SK-N-SH (cell line): ENCODE measurements around the gene TMEM120B. TPM values are rescaled to one million over a fixed set of nuclear protein-coding genes. Genes with fewer than 3 reads are reported as not detected.
A peak's percentile ranks its signal among the peaks of the same experiment; 100 is the strongest.

Source experiments
- CTCF ChIA-PET: fragments of 300-600, 350-600 bp; formaldehyde crosslinking; extraction: SDS; loops from one replicate; lab custom pipeline; 2021; lab: Yijun Ruan, JAX
- POLR2A ChIA-PET: fragments of 350-600 bp; sonication (Branson Sonifier 250); formaldehyde crosslinking; extraction: SDS; loops from one replicate; lab custom pipeline; 2020; ENCODE audit warnings: antibody characterized with exemption, inconsistent platforms; lab: Yijun Ruan, JAX
- DNase-seq: peaks from one replicate; pipeline ENCODE4 v3.0.0; 2012
- H2AFZ ChIP-seq: fragments of 200-600 bp; sonication (generic); 2 replicates; pipeline ENCODE4 v1.8.1; 2016; ENCODE audit warnings: antibody characterized with exemption, mild to moderate bottlenecking, low read depth
- H3F3A ChIP-seq: fragments of 200-600 bp; sonication (generic); replicated peaks from 2 replicates; pipeline ENCODE3; 2016; ENCODE audit warnings: antibody characterized with exemption, mild to moderate bottlenecking; ENCODE audit not compliant: insufficient read depth
- H3K27ac ChIP-seq, 2 experiments: fragments of 200-500 bp in 1 of 2; fragments of 200-600 bp in 1 of 2; sonication (Bioruptor generic) in 1 of 2; sonication (generic), shearing (Covaris generic) in 1 of 2; 2 replicates each; pipeline versions ENCODE4 v1.5.1 to v1.6.1; 2014 to 2016; ENCODE audit warnings: low read depth in 2 of 2, inconsistent platforms in 1 of 2, low read length in 1 of 2, mild to moderate bottlenecking in 1 of 2, mixed read lengths in 1 of 2
- H3K27me3 ChIP-seq: fragments of 200-600 bp; sonication (generic), shearing (Covaris generic); 2 replicates; pipeline ENCODE4 v1.6.1; 2016; ENCODE audit warnings: mixed run types; ENCODE audit not compliant: insufficient read depth
- H3K36me3 ChIP-seq, 2 experiments: fragments of 200-500 bp in 1 of 2; fragments of 200-600 bp in 1 of 2; sonication (Bioruptor generic) in 1 of 2; sonication (generic) in 1 of 2; replicated peaks in 1 of 2; 2 replicates each; pipeline versions ENCODE3 to v1.5.1; 2014 to 2016; ENCODE audit warnings: low read length in 1 of 2, mild to moderate bottlenecking in 1 of 2; ENCODE audit not compliant: insufficient read depth in 2 of 2, control insufficient read depth in 1 of 2
- H3K4me1 ChIP-seq, 2 experiments: fragments of 200-500 bp in 1 of 2; fragments of 200-600 bp in 1 of 2; sonication (Bioruptor generic) in 1 of 2; sonication (generic), shearing (Covaris generic) in 1 of 2; 2 replicates each; pipeline versions ENCODE4 v1.5.1 to v1.6.1; 2014 to 2016; ENCODE audit warnings: low read depth in 1 of 2, low read length in 1 of 2, mixed run types in 1 of 2; ENCODE audit not compliant: insufficient read depth in 2 of 2, control insufficient read depth in 1 of 2
- H3K4me2 ChIP-seq: fragments of 200-600 bp; sonication (generic), shearing (Covaris generic); 2 replicates; pipeline ENCODE4 v1.6.1; 2017; ENCODE audit warnings: mixed run types
- H3K4me3 ChIP-seq, 2 experiments: fragments of 200-500 bp in 1 of 2; fragments of 200-600 bp in 1 of 2; sonication (Bioruptor generic) in 1 of 2; sonication (generic), shearing (Covaris generic) in 1 of 2; 2 replicates each; pipeline versions ENCODE4 v1.5.1 to v1.8.1; 2014 to 2016; ENCODE audit warnings: low read depth in 2 of 2, inconsistent platforms in 1 of 2, low read length in 1 of 2, mild to moderate bottlenecking in 1 of 2, mixed read lengths in 1 of 2, moderate library complexity in 1 of 2
- H3K79me2 ChIP-seq: fragments of 200-600 bp; sonication (generic); 2 replicates; pipeline ENCODE4 v1.8.1; 2017; ENCODE audit warnings: mild to moderate bottlenecking; ENCODE audit not compliant: insufficient read depth
- H3K9ac ChIP-seq: fragments of 200-600 bp; sonication (generic); 2 replicates; pipeline ENCODE4 v1.6.1; 2017; ENCODE audit warnings: mixed run types
- H3K9me2 ChIP-seq: fragments of 200-600 bp; sonication (generic); 2 replicates; pipeline ENCODE4 v1.6.1; 2017; ENCODE audit warnings: mixed run types
- H3K9me3 ChIP-seq: fragments of 200-600 bp; sonication (generic); 2 replicates; pipeline ENCODE4 v1.6.1; 2017; ENCODE audit warnings: mixed run types, mild to moderate bottlenecking, moderate library complexity
- H4K20me1 ChIP-seq: fragments of 200-600 bp; sonication (generic); 2 replicates; pipeline ENCODE4 v1.6.1; 2017; ENCODE audit warnings: mild to moderate bottlenecking, mixed run types; ENCODE audit not compliant: insufficient read depth
- CHD2 ChIP-seq: fragments of 150-350 bp; IDR thresholded peaks from 2 replicates; pipeline ENCODE4 v1.6.1; 2018; ENCODE audit warnings: low read length; ENCODE audit not compliant: partially characterized antibody
- EP300 ChIP-seq, 2 experiments: IDR thresholded peaks; 2 replicates each; pipeline versions ENCODE4 v1.4.0 to v1.6.1; 2012; ENCODE audit warnings: borderline replicate concordance in 1 of 2, low read depth in 1 of 2, low read length in 1 of 2
- EZH2phosphoT487 ChIP-seq: fragments of 200-600 bp; sonication (generic); IDR thresholded peaks from 2 replicates; pipeline ENCODE4 v1.6.1; 2017; ENCODE audit warnings: low read depth, mixed run types, mild to moderate bottlenecking, antibody characterized with exemption, moderate library complexity, borderline replicate concordance
- FOSL2 ChIP-seq: IDR thresholded peaks from 2 replicates; pipeline ENCODE4 v1.4.0; 2012; ENCODE audit warnings: low read depth, mild to moderate bottlenecking, moderate library complexity, borderline replicate concordance
- FOXJ3 ChIP-seq: sonication (generic); formaldehyde crosslinking; IDR thresholded peaks from 2 replicates; pipeline ENCODE4 v1.5.1; 2020; ENCODE audit warnings: mild to moderate bottlenecking, missing genetic modification reagents
- GABPA ChIP-seq: IDR thresholded peaks from 2 replicates; pipeline ENCODE4 v1.4.0; 2012; ENCODE audit warnings: low read depth, mild to moderate bottlenecking
- JUND ChIP-seq: IDR thresholded peaks from 2 replicates; pipeline ENCODE4 v1.4.0; 2012
- MXI1 ChIP-seq: IDR thresholded peaks from 2 replicates; pipeline ENCODE4 v1.6.1; 2012; ENCODE audit warnings: mild to moderate bottlenecking, low read depth, low read length, improper control_type of control experiment
- NFIC ChIP-seq: IDR thresholded peaks from 2 replicates; pipeline ENCODE4 v1.4.0; 2012; ENCODE audit warnings: borderline replicate concordance
- NRF1 ChIP-seq: IDR thresholded peaks from 2 replicates; pipeline ENCODE4 v1.6.1; 2012; ENCODE audit warnings: low read depth, mild to moderate bottlenecking, low read length
- RAD21 ChIP-seq: IDR thresholded peaks from 2 replicates; pipeline ENCODE4 v1.6.1; 2012; ENCODE audit warnings: mild to moderate bottlenecking, low read length
- RCOR1 ChIP-seq: fragments of 150-350 bp; IDR thresholded peaks from 2 replicates; pipeline ENCODE4 v1.6.1; 2017; ENCODE audit warnings: antibody characterized with exemption, low read length
- RFX5 ChIP-seq: IDR thresholded peaks from 2 replicates; pipeline ENCODE4 v1.6.1; 2012; ENCODE audit warnings: mild to moderate bottlenecking, improper control_type of control experiment, low read length
- RXRA ChIP-seq: IDR thresholded peaks from 2 replicates; pipeline ENCODE4 v1.4.0; 2012; ENCODE audit warnings: low read depth, mild to moderate bottlenecking, borderline replicate concordance
- SIN3A ChIP-seq: IDR thresholded peaks from 2 replicates; pipeline ENCODE4 v1.6.1; 2012; ENCODE audit warnings: low read depth, mild to moderate bottlenecking, low read length, moderate library complexity, borderline replicate concordance
- TCF12 ChIP-seq: IDR thresholded peaks from 2 replicates; pipeline ENCODE4 v1.4.0; 2012
- TEAD4 ChIP-seq: IDR thresholded peaks from 2 replicates; pipeline ENCODE4 v1.4.0; 2012; ENCODE audit warnings: mild to moderate bottlenecking, borderline replicate concordance; ENCODE audit not compliant: insufficient read depth
- YY1 ChIP-seq: IDR thresholded peaks from 2 replicates; pipeline ENCODE4 v1.4.0; 2012; ENCODE audit warnings: low read depth, mild to moderate bottlenecking
- WGBS: methylation state at CpG from one replicate; pipeline ENCODE4 v1.1.6; 2017; ENCODE audit warnings: low lambda C conversion rate; 5-methylcytosine and 5-hydroxymethylcytosine counted together
- polyA plus RNA-seq, 3 experiments: library from polyadenylated mRNA; depleted of rRNA; stranded (reverse); fragments of >200 nt; gene quantifications; 2 replicates each; pipeline ENCODE4 v1.2.3, GENCODE V29; 2012
- TF ChIP-seq, protein P1 (sequence below): IDR thresholded peaks from 2 replicates; pipeline ENCODE4 v1.4.0; 2012; ENCODE audit warnings: low read depth
- TF ChIP-seq, protein P2 (sequence below): IDR thresholded peaks from 2 replicates; pipeline ENCODE4; 2012
- TF ChIP-seq, protein P3 (sequence below): fragments of 150-350 bp; IDR thresholded peaks from 2 replicates; pipeline ENCODE4 v1.6.1; 2017; ENCODE audit warnings: antibody characterized with exemption, low read length, low read depth, borderline replicate concordance
- TF ChIP-seq, protein P4 (sequence below): fragments of 200-600 bp; sonication (generic); IDR thresholded peaks from 2 replicates; pipeline ENCODE4 v1.6.1; 2017; ENCODE audit warnings: antibody characterized with exemption, mild to moderate bottlenecking, moderate library complexity

The TMEM120B gene
- polyA plus RNA-seq, 1 of the 3 experiments (the other 2 are of a cell fraction), result 15.4 TPM

- no peak for DNase-seq
Measured at GRCh38 chr12:121765573-121765972, 53.0 kb downstream of the TMEM120B start.

More at GRCh38 chr12:121765573-121765972, 53.0 kb downstream of the TMEM120B start:
- no peaks in the 10 kb centered on the region for H4K20me1 ChIP-seq
- WGBS, result 18% methylated on average over 3 of the region's 5 CpGs
- no peaks in the 10 kb centered on the region for H3K79me2 ChIP-seq
- peaks cover 17 to 24% of the 10 kb centered on the region in 2 experiments; a peak in 1 of 4 replicates for H3K4me1 ChIP-seq
- ChIA-PET CTCF (interaction anchor here (1.1 to 25.7 kb wide), 5 partner anchors 29 to 213 kb away, joined by 3 to 382 read pairs (median 3); partner anchors contain the start of gene RHOF), POLR2A (interaction anchor here (0.6 kb wide), 1 partner anchor 72 kb away, joined by 3 read pairs; no protein-coding TSS in a partner anchor)
- peak overlapping the region; percentile 22 to 66; a peak in 3 of 4 replicates for H3K27ac ChIP-seq
- H3K27me3 ChIP-seq, result no peaks in the 10 kb centered on the region
- no peaks in the 10 kb centered on the region for H3K9me3 ChIP-seq
- peaks cover 0 to 4% of the 10 kb centered on the region in 2 experiments for H3K36me3 ChIP-seq
- no peak overlapping the region for H2AFZ ChIP-seq
- no peak overlapping the region for H3K4me3 ChIP-seq
- H3K4me2 ChIP-seq, result peak overlapping the region; percentile 44; the same call in 1 of the 2 replicates
- peaks cover 14% of the 10 kb centered on the region for H3F3A ChIP-seq
- H3K9ac ChIP-seq, result no peak overlapping the region
- H3K9me2 ChIP-seq, result no peaks in the 10 kb centered on the region
- TF ChIP-seq CHD2 (no peak), FOSL2 (peak; percentile 94), YY1 (no peak), RFX5 (no peak), RCOR1 (no peak), EZH2phosphoT487 (no peak), EP300 (IDR thresholded peaks at IDR 0.05; ENCODE audit: borderline replicate concordance in 1 of 2, low read depth in 1 of 2, low read length in 1 of 2) (peak in 1 of 2 experiments; percentile 20; a peak in 1 of 4 replicates), RAD21 (no peak), TCF12 (peak; percentile 92), JUND (peak; percentile 95), NFIC (no peak), GABPA (no peak), RXRA (no peak), TEAD4 (no peak), SIN3A (0 out of 2 replicates have a peak, but pooled peaks have one; percentile 34), NRF1 (no peak), MXI1 (no peak), FOXJ3 (CRISPR knock-in tag) (no peak)
- TF ChIP-seq, protein P1, sequence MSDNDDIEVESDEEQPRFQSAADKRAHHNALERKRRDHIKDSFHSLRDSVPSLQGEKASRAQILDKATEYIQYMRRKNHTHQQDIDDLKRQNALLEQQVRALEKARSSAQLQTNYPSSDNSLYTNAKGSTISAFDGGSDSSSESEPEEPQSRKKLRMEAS, result no peak
- TF ChIP-seq, protein P2, sequence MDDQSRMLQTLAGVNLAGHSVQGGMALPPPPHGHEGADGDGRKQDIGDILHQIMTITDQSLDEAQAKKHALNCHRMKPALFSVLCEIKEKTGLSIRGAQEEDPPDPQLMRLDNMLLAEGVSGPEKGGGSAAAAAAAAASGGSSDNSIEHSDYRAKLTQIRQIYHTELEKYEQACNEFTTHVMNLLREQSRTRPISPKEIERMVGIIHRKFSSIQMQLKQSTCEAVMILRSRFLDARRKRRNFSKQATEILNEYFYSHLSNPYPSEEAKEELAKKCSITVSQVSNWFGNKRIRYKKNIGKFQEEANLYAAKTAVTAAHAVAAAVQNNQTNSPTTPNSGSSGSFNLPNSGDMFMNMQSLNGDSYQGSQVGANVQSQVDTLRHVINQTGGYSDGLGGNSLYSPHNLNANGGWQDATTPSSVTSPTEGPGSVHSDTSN, result peak; percentile 38; the same call in 1 of the 2 replicates
- TF ChIP-seq, protein P3, sequence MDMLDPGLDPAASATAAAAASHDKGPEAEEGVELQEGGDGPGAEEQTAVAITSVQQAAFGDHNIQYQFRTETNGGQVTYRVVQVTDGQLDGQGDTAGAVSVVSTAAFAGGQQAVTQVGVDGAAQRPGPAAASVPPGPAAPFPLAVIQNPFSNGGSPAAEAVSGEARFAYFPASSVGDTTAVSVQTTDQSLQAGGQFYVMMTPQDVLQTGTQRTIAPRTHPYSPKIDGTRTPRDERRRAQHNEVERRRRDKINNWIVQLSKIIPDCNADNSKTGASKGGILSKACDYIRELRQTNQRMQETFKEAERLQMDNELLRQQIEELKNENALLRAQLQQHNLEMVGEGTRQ, result no peak
- TF ChIP-seq, protein P4, sequence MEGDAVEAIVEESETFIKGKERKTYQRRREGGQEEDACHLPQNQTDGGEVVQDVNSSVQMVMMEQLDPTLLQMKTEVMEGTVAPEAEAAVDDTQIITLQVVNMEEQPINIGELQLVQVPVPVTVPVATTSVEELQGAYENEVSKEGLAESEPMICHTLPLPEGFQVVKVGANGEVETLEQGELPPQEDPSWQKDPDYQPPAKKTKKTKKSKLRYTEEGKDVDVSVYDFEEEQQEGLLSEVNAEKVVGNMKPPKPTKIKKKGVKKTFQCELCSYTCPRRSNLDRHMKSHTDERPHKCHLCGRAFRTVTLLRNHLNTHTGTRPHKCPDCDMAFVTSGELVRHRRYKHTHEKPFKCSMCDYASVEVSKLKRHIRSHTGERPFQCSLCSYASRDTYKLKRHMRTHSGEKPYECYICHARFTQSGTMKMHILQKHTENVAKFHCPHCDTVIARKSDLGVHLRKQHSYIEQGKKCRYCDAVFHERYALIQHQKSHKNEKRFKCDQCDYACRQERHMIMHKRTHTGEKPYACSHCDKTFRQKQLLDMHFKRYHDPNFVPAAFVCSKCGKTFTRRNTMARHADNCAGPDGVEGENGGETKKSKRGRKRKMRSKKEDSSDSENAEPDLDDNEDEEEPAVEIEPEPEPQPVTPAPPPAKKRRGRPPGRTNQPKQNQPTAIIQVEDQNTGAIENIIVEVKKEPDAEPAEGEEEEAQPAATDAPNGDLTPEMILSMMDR, result no peak
